ENCODE measurements around the gene ARHGEF1.

GRCh38 chr19:41920882-41921576, 38.0 kb downstream of the ARHGEF1 start:
- TF ChIP-seq EZH2 (IDR thresholded peaks at IDR 0.05; ENCODE audit: low read length, unreplicated experiment) (no peak), CTCF (conservative IDR thresholded peaks at IDR 0.05; ENCODE audit: low read depth, low read length) (no peak)
